Astrocyte (in vitro differentiated cells and primary cell): ENCODE results near the gene PDE6B. TPM values are rescaled to one million over a fixed set of nuclear protein-coding genes. Genes with fewer than 3 reads are reported as not detected.

Experiments used
- DNase-seq: peaks from one replicate; pipeline ENCODE4 v3.0.0-alpha.2; 2010; ENCODE audit warnings: low read depth
- FAIRE-seq: peaks from 2 replicates; lab custom pipeline; 2011; peaks lifted over from hg19 to GRCh38; lab: Jason Lieb, UNC
- H2AFZ ChIP-seq: 2 replicates; pipeline ENCODE4 v1.6.0; 2012; ENCODE audit warnings: low read depth, low read length, inconsistent platforms
- H3K27ac ChIP-seq: 2 replicates; pipeline ENCODE4 v1.5.1; 2011; ENCODE audit warnings: low read depth, low read length, inconsistent platforms
- H3K27me3 ChIP-seq: 2 replicates; pipeline ENCODE4 v1.6.0; 2011; ENCODE audit warnings: low read length, inconsistent platforms; ENCODE audit not compliant: insufficient read depth
- H3K36me3 ChIP-seq: 2 replicates; pipeline ENCODE4 v1.5.1; 2011; ENCODE audit warnings: low read length, inconsistent platforms; ENCODE audit not compliant: insufficient read depth
- H3K4me1 ChIP-seq: 2 replicates; pipeline ENCODE4 v1.5.1; 2011; ENCODE audit warnings: low read length, inconsistent platforms; ENCODE audit not compliant: insufficient read depth
- H3K4me2 ChIP-seq: 2 replicates; pipeline ENCODE4 v1.6.0; 2012; ENCODE audit warnings: low read length, inconsistent platforms
- H3K4me3 ChIP-seq: 2 replicates; pipeline ENCODE4 v1.5.1; 2011; ENCODE audit warnings: low read depth, mild to moderate bottlenecking, low read length, inconsistent platforms; ENCODE audit not compliant: insufficient read depth
- H3K79me2 ChIP-seq: 2 replicates; pipeline ENCODE4 v1.6.0; 2012; ENCODE audit warnings: mild to moderate bottlenecking, low read length, inconsistent platforms; ENCODE audit not compliant: insufficient read depth
- H3K9ac ChIP-seq: 2 replicates; pipeline ENCODE4 v1.6.0; 2012; ENCODE audit warnings: mild to moderate bottlenecking, low read length, inconsistent platforms
- H3K9me3 ChIP-seq: 2 replicates; pipeline ENCODE4 v1.5.1; 2012; ENCODE audit warnings: low read depth, mild to moderate bottlenecking, low read length, inconsistent platforms; ENCODE audit not compliant: insufficient read depth
- H4K20me1 ChIP-seq: 2 replicates; pipeline ENCODE4 v1.6.0; 2012; ENCODE audit warnings: low read length, inconsistent platforms; ENCODE audit not compliant: insufficient read depth
- H3K27ac Mint-ChIP-seq: one replicate; pipeline ENCODE4 v1.8.0; 2021; ENCODE audit warnings: mild to moderate bottlenecking, mixed read lengths; ENCODE audit not compliant: unreplicated experiment
- H3K27me3 Mint-ChIP-seq: one replicate; pipeline ENCODE4 v1.8.0; 2021; ENCODE audit warnings: low read depth, mixed read lengths; ENCODE audit not compliant: unreplicated experiment
- H3K36me3 Mint-ChIP-seq: one replicate; pipeline ENCODE4 v1.8.0; 2021; ENCODE audit warnings: low read depth, mixed read lengths; ENCODE audit not compliant: unreplicated experiment
- H3K4me1 Mint-ChIP-seq: one replicate; pipeline ENCODE4 v1.8.0; 2021; ENCODE audit warnings: low read depth, mixed read lengths; ENCODE audit not compliant: unreplicated experiment
- H3K4me3 Mint-ChIP-seq: one replicate; pipeline ENCODE4 v1.8.0; 2021; ENCODE audit warnings: mild to moderate bottlenecking, moderate library complexity, mixed read lengths; ENCODE audit not compliant: unreplicated experiment
- H3K9me3 Mint-ChIP-seq: one replicate; pipeline ENCODE4 v1.8.0; 2021; ENCODE audit warnings: mild to moderate bottlenecking, mixed read lengths; ENCODE audit not compliant: unreplicated experiment
- EZH2 ChIP-seq: IDR thresholded peaks from 2 replicates; pipeline ENCODE4 v1.6.1; 2012; ENCODE audit warnings: mild to moderate bottlenecking, low read length, inconsistent platforms; ENCODE audit not compliant: insufficient read depth
- total RNA-seq: library from RNA; stranded (reverse); gene quantifications from 2 replicates; pipeline ENCODE4 v1.2.1, GENCODE V29; 2021
- TF ChIP-seq, protein P1 (sequence below): IDR thresholded peaks from 2 replicates; pipeline ENCODE4 v1.5.1; 2011; ENCODE audit warnings: low read depth, mild to moderate bottlenecking, inconsistent platforms, low read length, moderate library complexity; ENCODE audit not compliant: insufficient read depth

PDE6B gene
- total RNA-seq, 1 donor from 2014 or later: 2.8 TPM

- H3K79me2 ChIP-seq: no peaks in the 10 kb centered on the region
- Mint-ChIP-seq H3K27me3 (peaks cover 2% of the 10 kb centered on the region), H3K4me3 (peak overlapping the region; percentile 50), H3K9me3 (peaks cover 2% of the 10 kb centered on the region), H3K4me1 (peaks cover 2% of the 10 kb centered on the region), H3K27ac (no peak overlapping the region), H3K36me3 (no peaks in the 10 kb centered on the region)
- H3K27ac ChIP-seq: no peak overlapping the region
- no peak overlapping the region for H2AFZ ChIP-seq
- FAIRE-seq (no peak), DNase-seq (no peak)
- no peaks in the 10 kb centered on the region for H3K4me1 ChIP-seq
- H3K9me3 ChIP-seq: peaks cover 15% of the 10 kb centered on the region
- no peak for TF ChIP-seq EZH2
- TF ChIP-seq, protein P1, sequence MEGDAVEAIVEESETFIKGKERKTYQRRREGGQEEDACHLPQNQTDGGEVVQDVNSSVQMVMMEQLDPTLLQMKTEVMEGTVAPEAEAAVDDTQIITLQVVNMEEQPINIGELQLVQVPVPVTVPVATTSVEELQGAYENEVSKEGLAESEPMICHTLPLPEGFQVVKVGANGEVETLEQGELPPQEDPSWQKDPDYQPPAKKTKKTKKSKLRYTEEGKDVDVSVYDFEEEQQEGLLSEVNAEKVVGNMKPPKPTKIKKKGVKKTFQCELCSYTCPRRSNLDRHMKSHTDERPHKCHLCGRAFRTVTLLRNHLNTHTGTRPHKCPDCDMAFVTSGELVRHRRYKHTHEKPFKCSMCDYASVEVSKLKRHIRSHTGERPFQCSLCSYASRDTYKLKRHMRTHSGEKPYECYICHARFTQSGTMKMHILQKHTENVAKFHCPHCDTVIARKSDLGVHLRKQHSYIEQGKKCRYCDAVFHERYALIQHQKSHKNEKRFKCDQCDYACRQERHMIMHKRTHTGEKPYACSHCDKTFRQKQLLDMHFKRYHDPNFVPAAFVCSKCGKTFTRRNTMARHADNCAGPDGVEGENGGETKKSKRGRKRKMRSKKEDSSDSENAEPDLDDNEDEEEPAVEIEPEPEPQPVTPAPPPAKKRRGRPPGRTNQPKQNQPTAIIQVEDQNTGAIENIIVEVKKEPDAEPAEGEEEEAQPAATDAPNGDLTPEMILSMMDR: no peak
- H3K4me3 ChIP-seq: no peak overlapping the region
- H3K36me3 ChIP-seq: no peaks in the 10 kb centered on the region
- no peak overlapping the region for H3K4me2 ChIP-seq
- H4K20me1 ChIP-seq: no peaks in the 10 kb centered on the region
- no peaks in the 10 kb centered on the region for H3K27me3 ChIP-seq
- H3K9ac ChIP-seq: no peak overlapping the region
Observed at GRCh38 chr4:661881-662761, 36.7 kb downstream of the PDE6B start.

DNA sequence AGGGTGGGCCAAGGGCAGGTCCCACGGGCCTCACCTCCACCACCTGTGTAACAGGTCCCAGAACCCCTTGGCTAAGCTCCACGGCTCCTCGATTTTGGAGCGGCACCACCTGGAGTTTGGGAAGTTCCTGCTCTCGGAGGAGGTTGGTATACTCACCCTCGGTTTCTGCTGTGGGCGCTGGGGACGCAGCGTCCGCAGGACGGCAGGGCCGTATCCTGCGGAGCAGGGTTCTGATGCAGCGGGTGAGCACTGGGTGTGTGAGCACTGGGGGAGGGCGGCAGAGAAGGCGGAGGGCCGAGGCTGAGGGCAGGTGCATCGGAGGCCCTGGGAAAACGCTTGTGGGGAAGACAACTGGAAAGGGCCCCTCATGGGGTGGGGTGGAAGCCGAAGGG, 37.7 kb downstream of the PDE6B start:
- Mint-ChIP-seq H3K36me3 (no peaks in the 10 kb centered on the region), H3K27ac (no peak overlapping the region), H3K4me1 (peaks cover 2% of the 10 kb centered on the region), H3K9me3 (peaks cover 2% of the 10 kb centered on the region), H3K27me3 (peaks cover 2% of the 10 kb centered on the region), H3K4me3 (peak overlapping the region; percentile 71)
- H3K79me2 ChIP-seq: no peaks in the 10 kb centered on the region
- H3K9ac ChIP-seq: peak overlapping the region; percentile 52
- peak overlapping the region; percentile 26 for H2AFZ ChIP-seq
- H3K36me3 ChIP-seq: no peaks in the 10 kb centered on the region
- no peaks in the 10 kb centered on the region for H3K27me3 ChIP-seq
- peak overlapping the region; percentile 39 for H3K4me3 ChIP-seq
- peak overlapping the region; percentile 75 for H3K4me2 ChIP-seq
- no peak overlapping the region for H3K27ac ChIP-seq
- TF ChIP-seq EZH2: no peak
- TF ChIP-seq, protein P1: no peak
- no peaks in the 10 kb centered on the region for H3K4me1 ChIP-seq
- peaks cover 15% of the 10 kb centered on the region for H3K9me3 ChIP-seq
- FAIRE-seq (no peak), DNase-seq (no peak)
- no peaks in the 10 kb centered on the region for H4K20me1 ChIP-seq
